GM04503 (cell line): ENCODE measurements around the gene MESP1.

Experiments used
- DNase-seq: peaks from one replicate; pipeline ENCODE4 v3.0.0-alpha.2; 2012; ENCODE audit warnings: low read depth

The MESP1 gene

DNA sequence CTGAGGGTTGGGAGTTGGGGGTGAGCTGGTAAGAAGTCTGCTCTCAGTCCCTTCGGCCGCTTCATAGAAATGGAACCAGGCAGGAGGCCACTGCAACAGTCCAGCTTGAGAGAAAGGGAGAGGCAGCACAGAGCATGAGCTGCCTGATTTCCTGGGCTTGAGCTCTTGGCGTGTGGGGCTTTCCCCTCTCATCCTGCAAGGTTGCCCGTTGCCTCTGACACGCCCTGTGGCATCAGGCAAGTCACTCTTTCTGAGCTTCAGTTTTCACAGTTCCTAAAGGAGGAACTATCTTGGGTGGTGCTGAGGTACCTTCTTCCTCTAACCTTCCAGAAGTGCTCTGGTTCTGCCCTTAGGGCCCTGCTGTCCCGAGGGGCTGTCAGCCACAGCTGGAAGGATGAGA is 30.0 kb upstream of the MESP1 start:
- DNase-seq = no peak

DNA sequence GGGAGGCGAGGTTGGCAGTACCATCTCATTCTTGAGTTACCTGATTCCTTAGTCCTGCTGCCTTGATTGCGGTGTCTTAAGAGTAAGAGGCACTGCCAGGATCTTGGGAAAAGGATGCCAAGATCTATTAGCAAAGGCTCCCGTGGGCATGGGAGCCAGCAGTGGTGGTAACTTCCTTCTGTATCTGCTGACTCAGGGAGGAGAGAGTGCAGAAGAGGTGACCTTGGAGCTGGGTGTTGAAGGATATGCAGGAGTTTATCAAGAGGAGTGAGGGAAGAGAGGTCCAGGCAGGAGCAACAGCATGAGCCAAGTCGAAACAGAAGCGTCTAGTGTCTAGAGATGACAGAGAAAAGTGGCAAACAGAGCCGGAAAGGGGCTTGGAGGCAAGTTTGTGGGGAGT is 29.6 kb upstream of the MESP1 start:
- no peak for DNase-seq

DNA sequence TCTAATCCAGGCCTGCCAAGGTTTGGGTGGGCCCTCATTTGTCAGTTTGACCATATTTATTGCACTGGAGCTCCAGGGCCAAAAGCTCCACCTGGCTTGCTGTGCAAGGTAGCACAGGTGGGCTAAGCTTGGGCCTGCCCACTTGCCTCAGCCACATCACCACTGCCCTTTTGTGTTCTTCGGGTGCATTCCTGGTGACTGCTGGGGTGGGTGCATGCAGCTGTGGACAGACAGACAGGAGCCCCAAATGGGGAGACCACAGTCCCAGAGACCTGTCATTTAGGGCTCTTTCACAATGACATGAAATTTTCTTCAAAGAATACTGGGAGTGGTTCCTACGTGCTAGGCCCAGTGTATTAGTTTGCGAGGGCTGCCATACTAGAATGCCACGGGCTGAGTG is 27.8 kb upstream of the MESP1 start:
- no peak for DNase-seq

DNA sequence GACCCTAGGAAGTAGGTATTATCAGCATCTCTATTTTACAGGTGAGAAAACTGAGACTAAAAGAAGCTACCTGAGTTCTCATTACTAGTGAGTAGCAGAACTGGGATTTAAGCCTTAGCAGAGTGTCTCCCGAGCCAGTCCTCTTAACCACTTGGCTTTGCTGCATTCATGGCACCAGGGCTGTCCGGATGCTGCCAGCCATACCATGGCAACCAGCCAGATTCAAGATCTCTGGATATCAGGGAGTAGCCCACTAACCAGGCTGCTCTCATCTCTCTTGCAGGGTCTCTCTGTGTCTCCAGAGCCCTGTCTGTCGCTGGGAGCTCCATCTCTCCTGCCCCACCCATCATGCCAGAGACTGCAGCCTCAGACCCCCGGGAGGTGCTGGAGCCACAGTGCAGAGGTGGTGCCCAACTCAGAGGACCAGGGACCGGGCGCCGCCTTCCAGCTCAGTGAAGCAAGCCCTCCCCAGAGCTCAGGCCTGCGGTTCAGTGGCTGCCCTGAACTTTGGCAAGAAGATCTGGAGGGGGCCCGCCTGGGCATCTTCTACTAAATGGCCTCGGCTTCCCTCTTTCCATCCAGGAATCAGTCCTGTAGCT is 26.8 kb upstream of the MESP1 start:
- no peak for DNase-seq

- DNase-seq = no peak
These were observed 26.2 kb upstream of the MESP1 start for GRCh38 chr15:89777073-89777751.

GRCh38 chr15:89776274-89777072 is 25.4 kb upstream of the MESP1 start, which contains the start of gene MESP2:
MESP2 (plus strand) TSS chr15:89776332; CDS start chr15:89776358, 26 bp downstream.
- no peak for DNase-seq

GRCh38 chr15:89775815-89776214 is 24.8 kb upstream of the MESP1 start:
- DNase-seq = no peak

DNA sequence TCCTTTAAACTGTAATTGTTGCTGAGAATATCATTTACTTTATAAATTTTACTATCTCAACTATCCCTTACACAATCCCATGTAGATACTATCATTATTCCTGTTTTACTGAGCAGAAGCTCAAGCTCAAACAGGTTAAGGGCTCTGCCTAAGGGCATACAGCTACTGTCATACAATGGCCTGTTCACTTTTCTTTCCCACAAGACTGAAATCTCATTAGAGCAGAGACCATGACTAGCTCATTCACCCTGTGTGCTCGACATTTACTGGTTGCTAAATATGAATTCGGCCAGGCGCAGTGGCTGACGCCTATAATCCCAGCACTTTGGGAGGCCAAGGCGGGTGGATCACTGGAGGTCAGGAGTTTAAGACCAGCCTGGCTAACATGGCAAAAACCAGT is 23.4 kb upstream of the MESP1 start:
- DNase-seq = no peak

DNA sequence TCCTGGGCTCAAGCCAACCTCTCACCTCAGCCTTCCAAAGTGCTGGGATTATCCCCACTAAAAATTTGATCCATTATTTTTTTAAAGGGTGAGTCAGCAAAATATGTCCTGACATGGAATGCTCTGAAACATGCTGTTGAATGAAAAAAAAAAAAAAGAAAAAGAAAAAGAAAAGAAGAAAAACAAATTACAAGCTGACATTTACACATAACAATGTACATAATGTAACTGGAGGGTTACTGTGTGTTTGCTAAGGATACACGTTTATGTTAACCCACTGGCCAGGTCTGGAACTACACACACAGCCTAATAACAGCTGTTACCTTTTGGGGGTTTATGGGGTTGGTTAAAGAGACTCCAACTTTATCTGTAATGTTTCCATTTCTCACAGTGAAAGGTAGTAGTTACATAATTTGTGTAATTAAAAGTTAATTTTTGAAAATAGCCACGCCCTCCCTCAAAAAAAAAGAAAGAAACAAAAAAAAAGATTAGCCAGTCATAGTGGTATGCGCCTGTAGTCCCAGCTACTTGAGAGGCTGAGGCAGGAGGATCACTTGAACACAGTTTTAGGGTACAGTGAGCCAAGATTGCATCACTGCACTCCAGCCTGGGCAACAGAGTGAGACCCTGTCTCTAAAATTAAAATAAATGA is 22.0 kb upstream of the MESP1 start:
- no peak for DNase-seq

GRCh38 chr15:89770041-89770440 is 19.0 kb upstream of the MESP1 start:
- DNase-seq = no peak

- no peak for DNase-seq
These were observed 18.3 kb upstream of the MESP1 start for GRCh38 chr15:89769366-89769765.

- DNase-seq = peak; percentile 31
These were observed 17.0 kb upstream of the MESP1 start for GRCh38 chr15:89768071-89768500.

DNA sequence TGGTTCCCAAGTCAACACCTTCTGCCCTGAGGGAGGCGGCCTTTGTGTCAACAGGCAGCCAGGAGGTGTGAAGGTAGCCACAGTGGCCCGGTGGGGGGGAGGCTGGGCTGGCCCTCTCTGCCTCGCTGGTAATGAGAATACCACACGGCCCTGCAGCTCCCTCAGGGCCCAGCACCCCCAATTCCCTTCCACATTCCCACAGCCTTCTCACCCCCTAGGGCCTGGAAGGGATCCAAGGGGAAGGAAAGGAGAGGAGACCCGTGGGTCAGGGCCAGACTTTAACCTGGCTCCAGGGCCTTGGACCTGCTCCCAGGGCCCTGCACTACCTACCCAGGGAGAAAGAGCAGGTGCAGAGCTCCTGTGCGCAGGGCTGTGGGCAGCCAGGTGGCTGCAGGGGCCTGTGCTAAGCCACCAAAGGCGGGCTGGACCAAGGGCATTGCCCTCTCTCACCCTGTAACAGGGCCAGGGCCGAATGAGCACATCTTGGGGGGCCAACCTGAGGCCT is 16.4 kb upstream of the MESP1 start:
- DNase-seq = no peak

- no peak for DNase-seq
These were observed 15.6 kb upstream of the MESP1 start for GRCh38 chr15:89766357-89767311.

- DNase-seq = no peak
These were observed 14.6 kb upstream of the MESP1 start for GRCh38 chr15:89765694-89766093.

DNA sequence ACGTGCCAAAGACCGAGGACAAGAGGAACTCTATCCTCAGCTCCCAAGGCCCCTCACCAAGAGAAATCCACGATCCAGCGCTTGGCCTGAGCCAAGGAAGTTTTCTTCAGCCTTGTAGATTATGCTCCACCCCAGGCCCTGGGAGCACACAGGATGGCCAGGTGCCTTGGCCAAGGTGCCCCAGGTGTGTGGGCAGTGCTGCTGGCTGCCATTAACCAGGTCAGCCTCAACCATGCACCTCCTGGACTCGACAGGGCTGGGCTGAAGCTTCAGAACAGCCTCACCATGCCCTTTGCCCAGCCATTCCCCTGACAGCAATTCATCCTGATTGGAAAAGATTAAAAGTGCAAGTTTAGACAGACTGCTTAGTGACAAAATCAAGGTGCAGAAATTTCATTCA is 10.9 kb upstream of the MESP1 start:
- DNase-seq = no peak

- no peak for DNase-seq
These were observed 10.2 kb upstream of the MESP1 start for GRCh38 chr15:89761009-89761831.

- DNase-seq = no peak
These were observed 9.4 kb upstream of the MESP1 start for GRCh38 chr15:89760303-89761008.

DNA sequence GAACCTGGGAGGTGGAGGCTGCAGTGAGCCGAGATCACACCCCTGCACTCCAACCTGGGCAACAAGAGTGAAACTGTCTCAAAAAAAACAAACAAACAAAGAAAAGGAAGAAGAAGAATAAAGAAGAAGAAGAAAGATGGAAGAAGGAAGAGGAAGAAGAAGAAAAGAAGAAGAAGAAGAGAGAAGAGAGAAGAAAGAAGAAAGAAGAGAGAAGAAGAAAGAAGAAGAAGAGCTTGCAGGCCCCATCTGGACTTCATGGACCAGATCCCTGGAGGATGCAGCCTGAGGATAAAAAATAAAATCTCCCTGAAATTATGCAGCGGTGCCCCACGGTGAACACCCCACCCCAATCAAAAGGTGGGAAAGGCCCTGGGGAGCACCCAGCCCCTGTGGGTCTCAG is 8.8 kb upstream of the MESP1 start:
- DNase-seq = no peak

DNA sequence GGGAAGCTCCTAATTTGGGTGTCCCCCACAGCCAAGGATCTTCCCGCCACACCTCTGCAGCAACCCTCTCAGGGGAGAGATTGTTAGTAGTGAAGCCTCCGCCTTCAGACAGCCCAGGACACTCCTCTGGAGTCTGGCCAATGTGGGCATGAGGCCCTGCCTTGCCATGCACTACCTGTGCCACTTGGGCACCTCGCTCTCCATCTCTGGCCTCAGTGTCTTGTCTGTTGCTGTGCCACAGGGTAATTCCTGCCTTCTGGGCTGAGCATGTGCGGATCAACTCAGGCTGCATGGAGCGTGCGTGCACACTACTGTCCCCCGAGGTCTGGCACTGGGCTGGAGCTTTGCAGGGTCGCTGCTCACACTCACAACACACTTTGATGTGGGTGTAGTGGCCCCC is 7.9 kb upstream of the MESP1 start:
- no peak for DNase-seq
